Hepatocyte (in vitro differentiated cells): Measurements from ENCODE around the gene FCRL6. TPM values are rescaled to one million over a fixed set of nuclear protein-coding genes. Genes with fewer than 3 reads are reported as not detected.

Experiments
- DNase-seq: peaks from one replicate; pipeline ENCODE4 v3.0.0-alpha.2; 2016; ENCODE audit warnings: low spot score
- H2AFZ ChIP-seq: fragments of 200-600 bp; sonication (generic); 2 replicates; pipeline ENCODE4 v1.6.0; 2016; ENCODE audit warnings: antibody characterized with exemption, mild to moderate bottlenecking
- H3K27ac ChIP-seq: fragments of 200-600 bp; sonication (generic); 2 replicates; pipeline ENCODE4 v1.5.1; 2016; ENCODE audit warnings: mild to moderate bottlenecking
- H3K27me3 ChIP-seq: fragments of 200-600 bp; sonication (generic); 2 replicates; pipeline ENCODE4 v1.6.1; 2016
- H3K36me3 ChIP-seq: fragments of 200-600 bp; sonication (generic); replicated peaks from 2 replicates; pipeline ENCODE4 v1.5.1; 2016; ENCODE audit warnings: low read depth; ENCODE audit not compliant: insufficient read depth
- H3K4me1 ChIP-seq: fragments of 200-600 bp; sonication (generic); 2 replicates; pipeline ENCODE4 v1.5.1; 2016; ENCODE audit warnings: mild to moderate bottlenecking, moderate library complexity; ENCODE audit not compliant: insufficient read depth
- H3K4me2 ChIP-seq: fragments of 200-600 bp; sonication (generic); 2 replicates; pipeline ENCODE4 v1.6.0; 2016
- H3K4me3 ChIP-seq: fragments of 200-600 bp; sonication (generic); 2 replicates; pipeline ENCODE4 v1.5.1; 2016; ENCODE audit warnings: mild to moderate bottlenecking
- H3K79me2 ChIP-seq: fragments of 200-600 bp; sonication (generic); 2 replicates; pipeline ENCODE4 v1.6.0; 2017; ENCODE audit warnings: mild to moderate bottlenecking
- H3K9me2 ChIP-seq: fragments of 200-600 bp; sonication (generic); replicated peaks from 2 replicates; pipeline ENCODE4 v1.6.0; 2017; ENCODE audit warnings: mild to moderate bottlenecking; ENCODE audit not compliant: insufficient read depth
- H3K9me3 ChIP-seq: fragments of 200-600 bp; sonication (generic); 2 replicates; pipeline ENCODE4 v1.5.1; 2016; ENCODE audit warnings: low read depth, mild to moderate bottlenecking
- H4K20me1 ChIP-seq: fragments of 200-600 bp; sonication (generic); 2 replicates; pipeline ENCODE4 v1.6.0; 2016; ENCODE audit warnings: mild to moderate bottlenecking; ENCODE audit not compliant: insufficient read depth, poor library complexity, severe bottlenecking
- CTCF ChIP-seq: fragments of 200-600 bp; sonication (generic); IDR thresholded peaks from 2 replicates; pipeline ENCODE4 v1.5.1; 2016; ENCODE audit warnings: antibody characterized with exemption, mild to moderate bottlenecking; ENCODE audit not compliant: poor library complexity
- EZH2 ChIP-seq: fragments of 200-600 bp; sonication (generic); IDR thresholded peaks from 2 replicates; pipeline ENCODE4 v1.6.1; 2016; ENCODE audit warnings: antibody characterized with exemption, mild to moderate bottlenecking, borderline replicate concordance
- EZH2phosphoT487 ChIP-seq: fragments of 200-600 bp; sonication (generic); IDR thresholded peaks from one replicate; pipeline ENCODE4 v1.6.1; 2018; ENCODE audit warnings: antibody characterized with exemption, mild to moderate bottlenecking, low read depth, moderate library complexity; ENCODE audit not compliant: unreplicated experiment, severe bottlenecking
- WGBS: methylation state at CpG from one replicate; pipeline ENCODE4 v1.1.6; 2016; ENCODE audit warnings: low lambda C conversion rate; ENCODE audit errors: missing lambda C conversion rate; 5-methylcytosine and 5-hydroxymethylcytosine counted together
- polyA plus RNA-seq: library from polyadenylated mRNA; unstranded; fragments of >200 nt; fragmentation: Nextera tagmentation; extraction: Ambion mirVana; gene quantifications from 2 replicates; pipeline ENCODE4 v1.2.1, GENCODE V29; 2016
- total RNA-seq: library from RNA; depleted of rRNA; stranded (reverse); fragments of >200 nt; gene quantifications from 2 replicates; pipeline ENCODE4 v1.2.3, GENCODE V29; 2014

Gene FCRL6
- total and polyA plus RNA-seq, 2 experiments from 2014 or later = not detected

DNA sequence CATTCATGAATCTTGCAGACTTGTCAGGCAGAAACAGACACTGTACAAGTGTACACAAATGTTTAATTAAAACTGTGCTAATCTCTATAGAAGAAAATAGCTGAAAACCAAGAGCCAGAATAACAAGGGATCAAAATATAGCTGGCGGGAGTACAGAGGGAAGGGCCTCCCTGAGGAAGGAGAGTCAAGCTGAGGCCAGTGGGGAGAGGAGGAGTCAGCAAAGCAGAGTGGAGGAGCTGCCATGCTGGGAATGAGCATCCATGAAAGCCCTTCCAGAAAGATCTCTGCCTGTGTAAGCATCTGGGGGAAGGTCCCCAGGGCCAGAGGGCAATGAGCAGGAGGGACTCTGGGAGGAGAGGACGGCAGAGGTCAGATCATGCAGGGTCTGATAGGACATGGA, 39.6 kb downstream of the FCRL6 start:
- Histone ChIP-seq H3K27me3 (no peaks in the 10 kb centered on the region), H4K20me1 (no peaks in the 10 kb centered on the region), H2AFZ (no peak overlapping the region), H3K9me2 (no peaks in the 10 kb centered on the region), H3K4me2 (no peak overlapping the region), H3K9me3 (no peaks in the 10 kb centered on the region), H3K27ac (no peak overlapping the region), H3K4me3 (no peak overlapping the region), H3K36me3 (no peaks in the 10 kb centered on the region), H3K4me1 (peaks cover 7% of the 10 kb centered on the region), H3K79me2 (no peaks in the 10 kb centered on the region)
- no peak for DNase-seq
- 65% methylated on average over 2 of the region's 2 CpGs for WGBS
- TF ChIP-seq CTCF = no peak
- TF ChIP-seq EZH2phosphoT487 = no peak
- no peak for TF ChIP-seq EZH2

DNA sequence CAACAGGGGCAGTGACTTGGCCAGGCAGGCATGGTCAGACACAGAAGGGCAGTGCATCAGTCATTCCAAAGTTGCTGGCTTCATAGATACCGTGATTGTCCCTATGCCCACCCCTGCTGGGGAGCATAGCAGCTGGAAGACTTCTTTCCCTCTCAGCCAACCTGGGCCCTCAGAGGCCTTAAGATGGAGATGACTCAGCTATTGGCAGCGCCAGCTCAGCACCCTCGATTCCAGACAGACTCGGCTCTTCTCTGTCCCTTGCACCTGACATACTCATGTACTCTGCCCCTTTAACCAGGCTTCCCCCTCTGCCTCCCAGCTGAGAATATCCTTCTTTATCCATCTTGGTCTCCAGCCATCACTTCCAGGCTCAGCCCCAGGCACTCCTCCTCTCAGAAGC, 41.3 kb downstream of the FCRL6 start:
- Histone ChIP-seq H3K9me3 (no peaks in the 10 kb centered on the region), H3K27me3 (no peaks in the 10 kb centered on the region), H3K4me3 (no peak overlapping the region), H3K36me3 (no peaks in the 10 kb centered on the region), H3K4me2 (no peak overlapping the region), H3K4me1 (peaks cover 9% of the 10 kb centered on the region), H3K27ac (no peak overlapping the region), H2AFZ (no peak overlapping the region), H3K79me2 (no peaks in the 10 kb centered on the region), H4K20me1 (no peaks in the 10 kb centered on the region), H3K9me2 (no peaks in the 10 kb centered on the region)
- no peak for TF ChIP-seq CTCF
- TF ChIP-seq EZH2 = no peak
- TF ChIP-seq EZH2phosphoT487 = no peak
- 91% methylated on average over 4 of the region's 4 CpGs for WGBS
- DNase-seq = no peak

DNA sequence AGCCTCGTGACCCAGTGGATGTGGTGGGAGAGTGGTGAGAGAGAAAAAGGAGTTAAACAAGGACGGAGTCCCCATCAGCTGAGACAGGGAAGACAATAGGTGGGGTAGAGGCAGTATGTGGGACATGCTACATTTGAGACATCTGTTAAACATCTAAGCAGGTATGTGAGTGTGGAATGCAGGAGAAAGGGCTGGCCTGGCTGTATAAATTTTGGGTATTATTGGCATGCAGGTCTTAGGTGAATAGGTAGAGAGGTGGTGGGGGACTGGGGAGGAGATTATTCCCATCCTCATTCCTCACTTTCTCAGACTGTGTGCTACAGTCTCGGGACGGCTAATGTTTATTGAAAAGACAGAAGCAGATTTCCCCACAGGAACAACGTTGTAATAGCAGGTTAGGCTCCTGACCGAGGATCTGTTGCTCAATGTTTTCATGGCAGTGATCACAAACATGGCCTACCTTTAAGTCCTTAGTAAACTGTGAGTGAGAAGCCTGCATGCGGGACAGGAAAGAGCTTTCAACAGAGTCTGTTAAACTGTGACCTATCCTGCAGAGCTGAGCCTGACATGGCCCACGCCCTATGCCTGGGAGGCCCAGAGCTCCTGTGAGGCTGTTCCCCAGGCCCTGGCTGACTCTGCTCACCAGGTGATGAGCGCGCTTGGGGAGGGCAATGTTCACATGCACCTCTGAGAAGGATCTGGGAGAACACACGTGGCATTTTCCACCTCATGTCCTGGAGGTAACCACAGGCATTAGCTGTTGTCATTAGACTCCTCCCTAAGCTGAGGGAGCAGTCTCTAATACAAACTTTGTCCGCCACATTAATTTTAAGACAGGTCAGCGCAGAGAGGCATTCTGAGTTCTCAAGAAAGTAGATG, 43.8 kb downstream of the FCRL6 start:
- Histone ChIP-seq H3K36me3 (no peaks in the 10 kb centered on the region), H3K4me3 (no peak overlapping the region), H3K4me2 (no peak overlapping the region), H3K79me2 (no peaks in the 10 kb centered on the region), H3K27me3 (no peaks in the 10 kb centered on the region), H3K4me1 (peaks cover 9% of the 10 kb centered on the region), H3K9me2 (no peaks in the 10 kb centered on the region), H4K20me1 (no peaks in the 10 kb centered on the region), H3K9me3 (no peaks in the 10 kb centered on the region), H3K27ac (peak overlapping the region; percentile 90), H2AFZ (no peak overlapping the region)
- TF ChIP-seq CTCF (no peak), EZH2 (no peak), EZH2phosphoT487 (no peak)
- peak; percentile 83 for DNase-seq
- 54% methylated on average over 13 of the region's 13 CpGs for WGBS
